Measurements from ENCODE around the gene KRTAP12-4. TPM values are rescaled to one million over a fixed set of nuclear protein-coding genes. Genes with fewer than 3 reads are reported as not detected.

The KRTAP12-4 gene
- total RNA-seq, 1 donor from 2014 or later, result not detected

DNA sequence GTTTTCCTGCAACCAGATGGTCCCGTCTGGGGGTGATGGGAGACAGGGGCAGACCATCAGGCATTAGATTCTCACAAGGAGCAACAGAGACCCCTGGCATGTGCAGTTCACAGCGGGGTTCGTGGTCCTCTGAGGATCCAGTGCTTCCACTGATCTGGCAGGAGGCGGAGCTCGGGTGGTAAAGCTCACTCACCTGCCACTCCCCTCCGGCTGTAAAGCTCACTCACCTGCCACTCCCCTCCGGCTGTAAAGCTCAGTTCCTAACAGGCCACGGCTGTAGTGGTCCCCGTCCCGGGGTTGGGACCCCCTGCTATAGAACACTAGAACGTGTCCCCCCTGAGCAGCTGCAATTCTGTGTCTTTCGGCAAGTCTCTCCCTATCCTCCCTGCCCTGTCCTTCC lies 47.1 kb upstream of the KRTAP12-4 start:
- peaks cover 37% of the 10 kb centered on the region for H3K27me3 Mint-ChIP-seq (ENCODE audit: unreplicated experiment)
- H3K4me1 Mint-ChIP-seq (ENCODE audit: low read depth, unreplicated experiment), result peaks cover 18% of the 10 kb centered on the region
- H3K36me3 Mint-ChIP-seq (ENCODE audit: unreplicated experiment), result no peaks in the 10 kb centered on the region
- DNase-seq, result no peak
- TF ChIP-seq CTCF (IDR thresholded peaks at IDR 0.05; ENCODE audit: partially characterized antibody, unreplicated experiment), result no peak
- no peak overlapping the region for H3K27ac Mint-ChIP-seq (ENCODE audit: unreplicated experiment)
- peaks cover 11% of the 10 kb centered on the region for H3K9me3 Mint-ChIP-seq (ENCODE audit: unreplicated experiment)
- no peak overlapping the region for H3K4me3 Mint-ChIP-seq (ENCODE audit: unreplicated experiment)

DNA sequence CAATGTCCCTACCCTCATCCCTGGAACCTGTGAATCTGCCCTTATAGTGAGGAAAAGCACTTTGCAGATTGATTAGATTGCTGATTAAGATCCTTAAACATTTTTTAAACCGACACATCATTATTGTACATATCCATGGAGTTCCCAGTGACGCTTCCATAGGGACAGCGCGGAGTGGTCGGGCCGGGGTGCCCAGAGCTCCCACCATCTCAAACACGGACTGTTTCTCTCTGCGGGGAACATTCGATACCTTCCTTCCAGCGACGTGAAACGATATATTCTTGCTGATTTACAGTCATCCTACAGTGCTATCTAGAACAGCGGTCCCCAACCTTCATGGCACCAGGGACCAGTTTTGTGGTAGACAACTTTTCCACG lies 46.6 kb upstream of the KRTAP12-4 start:
- Mint-ChIP-seq H3K27me3 (ENCODE audit: unreplicated experiment) (peaks cover 33% of the 10 kb centered on the region), H3K9me3 (ENCODE audit: unreplicated experiment) (peaks cover 14% of the 10 kb centered on the region), H3K4me1 (ENCODE audit: low read depth, unreplicated experiment) (peaks cover 17% of the 10 kb centered on the region), H3K4me3 (ENCODE audit: unreplicated experiment) (no peak overlapping the region), H3K36me3 (ENCODE audit: unreplicated experiment) (no peaks in the 10 kb centered on the region), H3K27ac (ENCODE audit: unreplicated experiment) (no peak overlapping the region)
- DNase-seq, result no peak
- TF ChIP-seq CTCF (IDR thresholded peaks at IDR 0.05; ENCODE audit: partially characterized antibody, unreplicated experiment), result no peak

DNA sequence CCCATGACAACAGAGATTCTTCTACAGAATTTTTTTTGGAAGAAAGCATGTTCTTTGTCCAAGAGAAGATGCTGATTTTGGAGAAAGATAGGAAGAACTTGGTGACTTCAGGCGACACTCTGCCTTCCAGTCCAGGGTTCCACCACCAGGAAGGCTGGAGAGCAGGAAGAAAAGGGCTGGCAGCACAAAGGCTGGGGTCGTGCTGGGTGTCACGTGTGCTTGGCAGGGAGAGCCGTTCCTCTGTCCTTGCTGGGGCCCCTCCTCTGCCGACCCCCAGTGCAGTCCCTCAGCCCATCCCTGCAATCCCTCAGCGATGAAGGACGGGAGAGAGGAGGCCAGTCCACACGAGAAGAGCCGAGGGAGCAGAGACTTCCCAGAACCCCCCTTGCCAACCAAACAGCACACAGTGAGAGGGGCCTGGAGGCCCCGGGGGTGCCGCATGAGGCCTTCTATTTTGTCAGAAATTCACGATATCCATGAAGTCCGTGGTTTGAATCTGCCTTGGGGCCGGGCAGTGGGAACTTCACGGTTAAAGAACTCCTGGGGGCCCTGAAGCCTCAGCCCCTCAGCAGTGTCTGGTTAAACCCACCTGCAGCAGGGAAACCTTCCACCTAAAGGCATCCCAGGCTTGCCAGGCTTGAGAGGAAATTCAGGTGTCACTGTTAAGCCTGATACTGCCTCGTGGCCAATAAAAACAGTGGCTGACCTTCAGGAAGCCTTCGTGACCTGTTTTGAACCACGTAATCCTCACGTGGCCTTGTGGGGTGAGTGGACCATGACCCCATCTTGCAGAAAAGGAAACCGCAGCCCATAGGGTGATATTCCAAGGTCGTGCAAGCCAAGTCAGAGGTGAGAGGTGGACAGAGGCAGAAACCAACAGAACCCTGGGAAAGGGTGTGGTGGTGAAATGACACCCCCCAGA lies 45.9 kb upstream of the KRTAP12-4 start:
- peaks cover 28% of the 10 kb centered on the region for H3K27me3 Mint-ChIP-seq (ENCODE audit: unreplicated experiment)
- H3K4me3 Mint-ChIP-seq (ENCODE audit: unreplicated experiment), result no peak overlapping the region
- no peak for TF ChIP-seq CTCF (IDR thresholded peaks at IDR 0.05; ENCODE audit: partially characterized antibody, unreplicated experiment)
- H3K9me3 Mint-ChIP-seq (ENCODE audit: unreplicated experiment), result peaks cover 16% of the 10 kb centered on the region
- DNase-seq, result no peak
- H3K36me3 Mint-ChIP-seq (ENCODE audit: unreplicated experiment), result no peaks in the 10 kb centered on the region
- peaks cover 18% of the 10 kb centered on the region for H3K4me1 Mint-ChIP-seq (ENCODE audit: low read depth, unreplicated experiment)
- H3K27ac Mint-ChIP-seq (ENCODE audit: unreplicated experiment), result no peak overlapping the region

DNA sequence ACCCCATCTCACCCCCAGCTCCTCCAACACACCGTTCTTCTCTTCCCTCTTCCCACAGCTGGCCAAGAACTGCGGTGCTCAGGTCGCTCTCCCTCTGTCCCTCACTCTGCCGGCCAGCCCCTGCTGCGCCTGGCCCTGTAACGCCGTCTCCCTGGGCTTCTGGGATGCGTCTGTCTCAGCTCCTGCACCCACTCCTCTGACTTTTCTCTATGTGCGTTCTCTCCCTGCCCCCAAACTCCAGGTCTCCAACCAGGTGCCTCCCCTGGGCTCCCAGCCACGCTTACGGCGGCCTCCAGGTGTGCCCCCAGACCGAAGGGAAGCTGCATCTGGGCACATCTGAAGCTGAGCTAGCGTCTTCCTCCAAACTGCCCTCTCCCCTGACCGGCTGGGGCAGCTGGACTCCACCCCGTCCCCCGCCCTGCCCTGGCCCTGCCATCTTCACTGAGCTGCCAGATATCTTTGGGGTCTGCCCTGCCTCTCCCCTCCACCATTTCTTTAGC lies 45.1 kb upstream of the KRTAP12-4 start:
- H3K27ac Mint-ChIP-seq (ENCODE audit: unreplicated experiment), result no peak overlapping the region
- peaks cover 16% of the 10 kb centered on the region for H3K9me3 Mint-ChIP-seq (ENCODE audit: unreplicated experiment)
- peaks cover 25% of the 10 kb centered on the region for H3K27me3 Mint-ChIP-seq (ENCODE audit: unreplicated experiment)
- H3K36me3 Mint-ChIP-seq (ENCODE audit: unreplicated experiment), result no peaks in the 10 kb centered on the region
- H3K4me3 Mint-ChIP-seq (ENCODE audit: unreplicated experiment), result no peak overlapping the region
- no peak for DNase-seq
- H3K4me1 Mint-ChIP-seq (ENCODE audit: low read depth, unreplicated experiment), result peaks cover 20% of the 10 kb centered on the region
- TF ChIP-seq CTCF (IDR thresholded peaks at IDR 0.05; ENCODE audit: partially characterized antibody, unreplicated experiment), result no peak

All from glutamatergic neuron (in vitro differentiated cells).